Liver (tissue), 9 donors: ENCODE data around the gene CELF4. TPM values are rescaled to one million over a fixed set of nuclear protein-coding genes. Genes with fewer than 3 reads are reported as not detected.

Source experiments
- DNase-seq: peaks from one replicate; pipeline ENCODE4 v3.0.0-alpha.2; 2017; ENCODE audit warnings: low spot score
- H3K27ac ChIP-seq, 2 donors: one replicate each; pipeline ENCODE4 v1.7.0; 2013; ENCODE audit warnings: inconsistent platforms in 2 of 2, low read length in 2 of 2, control low read depth in 1 of 2, low read depth in 1 of 2, mild to moderate bottlenecking in 1 of 2
- H3K27me3 ChIP-seq, 4 donors: one replicate each; pipeline versions ENCODE4 v1.6.1 to v1.7.0; 2013; ENCODE audit warnings: low read length in 3 of 4, inconsistent platforms in 1 of 4, mild to moderate bottlenecking in 1 of 4, moderate library complexity in 1 of 4; ENCODE audit not compliant: control insufficient read depth in 4 of 4, insufficient read depth in 4 of 4
- H3K36me3 ChIP-seq, 4 donors: one replicate each; pipeline versions ENCODE4 v1.6.1 to v1.7.0; 2013; ENCODE audit warnings: low read length in 3 of 4, mild to moderate bottlenecking in 3 of 4, low read depth in 1 of 4, moderate library complexity in 1 of 4; ENCODE audit not compliant: control insufficient read depth in 4 of 4, insufficient read depth in 3 of 4
- H3K4me1 ChIP-seq, 4 donors: one replicate each; pipeline versions ENCODE4 v1.6.1 to v1.7.0; 2013; ENCODE audit warnings: low read length in 3 of 4, mild to moderate bottlenecking in 3 of 4, moderate library complexity in 1 of 4; ENCODE audit not compliant: control insufficient read depth in 4 of 4, insufficient read depth in 4 of 4
- H3K4me3 ChIP-seq, 3 donors: one replicate each; pipeline versions ENCODE4 v1.6.1 to v1.7.0; 2013; ENCODE audit warnings: low read length in 3 of 3, control low read depth in 1 of 3, low read depth in 1 of 3, mild to moderate bottlenecking in 1 of 3
- H3K9ac ChIP-seq, 2 donors: one replicate each; pipeline ENCODE4 v1.7.0; 2013; ENCODE audit warnings: low read length in 2 of 2, mild to moderate bottlenecking in 2 of 2, moderate library complexity in 2 of 2, control low read depth in 1 of 2, low read depth in 1 of 2
- H3K9me3 ChIP-seq, 4 donors: one replicate each; pipeline versions ENCODE4 v1.6.1 to v1.7.0; 2013; ENCODE audit warnings: low read length in 3 of 4; ENCODE audit not compliant: control insufficient read depth in 4 of 4
- CTCF ChIP-seq: fragments of 150-350 bp; IDR thresholded peaks from 2 replicates; pipeline ENCODE4 v1.5.1; 2017; ENCODE audit warnings: improper control_type of control experiment, low read depth, low read length; ENCODE audit not compliant: missing input control
- FOXA1 ChIP-seq: IDR thresholded peaks from 2 replicates; pipeline ENCODE4 v1.6.1; 2016; ENCODE audit warnings: antibody characterized with exemption
- FOXA2 ChIP-seq: IDR thresholded peaks from 2 replicates; pipeline ENCODE4 v1.6.1; 2016; ENCODE audit warnings: antibody characterized with exemption
- HNF4G ChIP-seq: IDR thresholded peaks from 2 replicates; pipeline ENCODE4 v1.6.1; 2016; ENCODE audit warnings: antibody characterized with exemption
- NR2F2 ChIP-seq: IDR thresholded peaks from 2 replicates; pipeline ENCODE4 v1.6.1; 2016; ENCODE audit warnings: antibody characterized with exemption
- RAD21 ChIP-seq, 2 donors: IDR thresholded peaks; 2 replicates each; pipeline ENCODE4 v1.6.1; 2016; ENCODE audit warnings: antibody characterized with exemption in 2 of 2, mild to moderate bottlenecking in 2 of 2
- RXRA ChIP-seq, 2 donors: IDR thresholded peaks; 2 replicates each; pipeline ENCODE4 v1.6.1; 2017 to 2018; ENCODE audit warnings: antibody characterized with exemption in 2 of 2, mild to moderate bottlenecking in 1 of 2
- YY1 ChIP-seq: IDR thresholded peaks from 2 replicates; pipeline ENCODE4 v1.6.1; 2016; ENCODE audit warnings: antibody characterized with exemption, mild to moderate bottlenecking
- WGBS: extraction: QIAGEN DNeasy Blood & Tissue Kit; methylation state at CpG from one replicate; pipeline ENCODE4 v1.1.7; 2013; 5-methylcytosine and 5-hydroxymethylcytosine counted together
- polyA plus RNA-seq, 2 donors: library from polyadenylated mRNA; stranded (reverse) in 1 of 2; unstranded in 1 of 2; fragments of 200-250 nt in 1 of 2; fragments of >200 nt in 1 of 2; fragmentation: Nextera tagmentation in 1 of 2; extraction: Ambion mirVana in 1 of 2; gene quantifications; one replicate each; pipeline versions ENCODE4 v1.2.1 to v1.2.3, GENCODE V29; 2013 to 2015
- total RNA-seq, 2 donors: library from RNA; depleted of rRNA; stranded (reverse); fragments of >200 nt; gene quantifications; one replicate each; pipeline ENCODE4 v1.2.3, GENCODE V29; 2014
- TF ChIP-seq, protein P1 (sequence below): IDR thresholded peaks from 2 replicates; pipeline ENCODE4 v1.6.1; 2016; ENCODE audit warnings: antibody characterized with exemption
- TF ChIP-seq, protein P2 (sequence below): IDR thresholded peaks from 2 replicates; pipeline ENCODE4 v1.6.1; 2016; ENCODE audit warnings: antibody characterized with exemption, mild to moderate bottlenecking
- donor health status: healthy.
- donor health status: healthy.
- donor health status: healthy.
- donor health status: healthy.
- donor health status: healthy.

Gene CELF4
- total and polyA plus RNA-seq, 4 donors, result 0.08 to 0.28 (median 0.21) TPM; not detected in 1

- H3K4me3 ChIP-seq, result no peak overlapping the region
- no peaks in the 10 kb centered on the region for H3K9me3 ChIP-seq
- 91% methylated on average over 14 of the region's 14 CpGs for WGBS
- peaks cover 0 to 2% (median 0%) of the 10 kb centered on the region in 4 donors for H3K4me1 ChIP-seq
- no peak for TF ChIP-seq RAD21 (IDR thresholded peaks at IDR 0.05)
- TF ChIP-seq, protein P1, sequence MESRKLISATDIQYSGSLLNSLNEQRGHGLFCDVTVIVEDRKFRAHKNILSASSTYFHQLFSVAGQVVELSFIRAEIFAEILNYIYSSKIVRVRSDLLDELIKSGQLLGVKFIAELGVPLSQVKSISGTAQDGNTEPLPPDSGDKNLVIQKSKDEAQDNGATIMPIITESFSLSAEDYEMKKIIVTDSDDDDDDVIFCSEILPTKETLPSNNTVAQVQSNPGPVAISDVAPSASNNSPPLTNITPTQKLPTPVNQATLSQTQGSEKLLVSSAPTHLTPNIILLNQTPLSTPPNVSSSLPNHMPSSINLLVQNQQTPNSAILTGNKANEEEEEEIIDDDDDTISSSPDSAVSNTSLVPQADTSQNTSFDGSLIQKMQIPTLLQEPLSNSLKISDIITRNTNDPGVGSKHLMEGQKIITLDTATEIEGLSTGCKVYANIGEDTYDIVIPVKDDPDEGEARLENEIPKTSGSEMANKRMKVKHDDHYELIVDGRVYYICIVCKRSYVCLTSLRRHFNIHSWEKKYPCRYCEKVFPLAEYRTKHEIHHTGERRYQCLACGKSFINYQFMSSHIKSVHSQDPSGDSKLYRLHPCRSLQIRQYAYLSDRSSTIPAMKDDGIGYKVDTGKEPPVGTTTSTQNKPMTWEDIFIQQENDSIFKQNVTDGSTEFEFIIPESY, result no peak
- TF ChIP-seq HNF4G, result no peak
- TF ChIP-seq, protein P2, sequence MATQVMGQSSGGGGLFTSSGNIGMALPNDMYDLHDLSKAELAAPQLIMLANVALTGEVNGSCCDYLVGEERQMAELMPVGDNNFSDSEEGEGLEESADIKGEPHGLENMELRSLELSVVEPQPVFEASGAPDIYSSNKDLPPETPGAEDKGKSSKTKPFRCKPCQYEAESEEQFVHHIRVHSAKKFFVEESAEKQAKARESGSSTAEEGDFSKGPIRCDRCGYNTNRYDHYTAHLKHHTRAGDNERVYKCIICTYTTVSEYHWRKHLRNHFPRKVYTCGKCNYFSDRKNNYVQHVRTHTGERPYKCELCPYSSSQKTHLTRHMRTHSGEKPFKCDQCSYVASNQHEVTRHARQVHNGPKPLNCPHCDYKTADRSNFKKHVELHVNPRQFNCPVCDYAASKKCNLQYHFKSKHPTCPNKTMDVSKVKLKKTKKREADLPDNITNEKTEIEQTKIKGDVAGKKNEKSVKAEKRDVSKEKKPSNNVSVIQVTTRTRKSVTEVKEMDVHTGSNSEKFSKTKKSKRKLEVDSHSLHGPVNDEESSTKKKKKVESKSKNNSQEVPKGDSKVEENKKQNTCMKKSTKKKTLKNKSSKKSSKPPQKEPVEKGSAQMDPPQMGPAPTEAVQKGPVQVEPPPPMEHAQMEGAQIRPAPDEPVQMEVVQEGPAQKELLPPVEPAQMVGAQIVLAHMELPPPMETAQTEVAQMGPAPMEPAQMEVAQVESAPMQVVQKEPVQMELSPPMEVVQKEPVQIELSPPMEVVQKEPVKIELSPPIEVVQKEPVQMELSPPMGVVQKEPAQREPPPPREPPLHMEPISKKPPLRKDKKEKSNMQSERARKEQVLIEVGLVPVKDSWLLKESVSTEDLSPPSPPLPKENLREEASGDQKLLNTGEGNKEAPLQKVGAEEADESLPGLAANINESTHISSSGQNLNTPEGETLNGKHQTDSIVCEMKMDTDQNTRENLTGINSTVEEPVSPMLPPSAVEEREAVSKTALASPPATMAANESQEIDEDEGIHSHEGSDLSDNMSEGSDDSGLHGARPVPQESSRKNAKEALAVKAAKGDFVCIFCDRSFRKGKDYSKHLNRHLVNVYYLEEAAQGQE, result no peak
- TF ChIP-seq FOXA1, result no peak
- no peak for TF ChIP-seq CTCF
- no peak for TF ChIP-seq YY1
- no peak for TF ChIP-seq RXRA (IDR thresholded peaks at IDR 0.05)
- no peak for DNase-seq
- H3K9ac ChIP-seq, result no peak overlapping the region
- no peaks in the 10 kb centered on the region for H3K36me3 ChIP-seq
- H3K27ac ChIP-seq, result no peak overlapping the region
- H3K27me3 ChIP-seq, result peaks cover 0 to 3% (median 0%) of the 10 kb centered on the region in 4 donors
Measured at GRCh38 chr18:37451239-37451825, 114.3 kb downstream of the CELF4 start.

DNA sequence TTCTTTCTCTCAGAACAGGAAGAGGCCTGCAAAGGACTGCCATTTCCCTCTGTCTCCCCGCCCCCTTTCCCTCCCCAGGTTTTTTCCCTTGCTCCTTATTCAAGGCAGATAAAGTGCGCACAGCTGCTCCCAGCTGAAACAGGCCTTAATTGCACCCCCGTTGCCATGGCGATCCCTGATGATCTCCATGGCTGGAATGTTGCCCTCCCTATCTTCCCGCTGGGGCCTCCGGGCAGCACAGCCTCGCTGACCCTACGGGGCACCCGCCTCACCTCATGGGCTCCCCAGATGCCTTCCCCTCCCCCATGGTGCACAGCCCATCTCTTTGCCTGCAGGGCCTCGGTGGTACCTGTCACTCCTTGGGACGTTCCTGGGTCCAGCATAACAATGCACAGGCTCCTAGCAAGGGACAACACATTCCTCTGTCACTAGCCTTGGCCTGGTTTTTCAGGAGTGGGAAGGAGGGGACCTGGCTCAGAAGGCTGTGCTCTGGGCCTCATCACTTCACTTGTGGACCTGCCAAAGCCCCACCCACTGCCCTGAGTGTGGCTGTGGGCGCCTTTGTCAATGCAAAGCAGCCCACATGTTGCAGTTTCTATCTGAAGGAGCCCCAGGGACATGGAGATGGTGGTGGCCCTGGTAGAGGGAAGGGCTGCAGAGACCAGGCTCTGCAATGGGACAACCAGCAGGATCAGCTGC lies 115.0 kb downstream of the CELF4 start:
- peaks cover 0 to 3% (median 0%) of the 10 kb centered on the region in 4 donors for H3K27me3 ChIP-seq
- H3K4me3 ChIP-seq, result no peak overlapping the region
- peaks cover 0 to 2% (median 0%) of the 10 kb centered on the region in 4 donors for H3K4me1 ChIP-seq
- no peak for DNase-seq
- H3K36me3 ChIP-seq, result no peaks in the 10 kb centered on the region
- TF ChIP-seq RAD21 (IDR thresholded peaks at IDR 0.05) (no peak), NR2F2 (peak; percentile 41), FOXA2 (no peak)
- H3K9me3 ChIP-seq, result no peaks in the 10 kb centered on the region
- 45% methylated on average over 12 of the region's 12 CpGs for WGBS
- H3K9ac ChIP-seq, result no peak overlapping the region
- H3K27ac ChIP-seq, result no peak overlapping the region
